Stimulated activated CD4-positive, alpha-beta T cell treated with anti-CD3 and anti-CD28 coated beads, Interleukin-1b, Interleukin-23, amount 100 ng/mL, for 24 hours (primary cell): ENCODE results near the gene OR56A1.
"Not testable (repeated sequence)": the region's sequence is repeated elsewhere in the genome, so short reads cannot be mapped to it uniquely, and the experiment has no call there.

Experiments
- DNase-seq, 4 experiments: peaks; one replicate each; pipeline ENCODE4 v3.0.0-alpha.2; 2020; ENCODE audit warnings: low read depth in 4 of 4, low spot score in 1 of 4

The OR56A1 gene

GRCh38 chr11:6030708-6031405 is at the start of gene OR56A1:
Gene OR56A1 (minus strand): TSS chr11:6030758. CDS start chr11:6027692, 3,066 bp downstream.
- no peak for DNase-seq

GRCh38 chr11:6079463-6079862 is 48.9 kb upstream of the OR56A1 start:
- no peak for DNase-seq

- DNase-seq: no peak
These were observed 47.2 kb upstream of the OR56A1 start for GRCh38 chr11:6077723-6078122.

- DNase-seq: not testable (repeated sequence)
These were observed 45.9 kb upstream of the OR56A1 start for GRCh38 chr11:6076443-6076842.

GRCh38 chr11:6067502-6067901 is 36.9 kb upstream of the OR56A1 start:
- no peak for DNase-seq

GRCh38 chr11:6062691-6063358 is 32.3 kb upstream of the OR56A1 start:
- DNase-seq: no peak

- DNase-seq: no peak
These were observed 30.9 kb upstream of the OR56A1 start for GRCh38 chr11:6061475-6061874.

GRCh38 chr11:6057452-6057851 is 26.9 kb upstream of the OR56A1 start:
- DNase-seq: no peak

GRCh38 chr11:6055569-6055968 is 25.0 kb upstream of the OR56A1 start:
- no peak for DNase-seq

- DNase-seq: no peak
These were observed 21.8 kb upstream of the OR56A1 start for GRCh38 chr11:6052374-6052773.

- no peak for DNase-seq
These were observed 10.3 kb upstream of the OR56A1 start for GRCh38 chr11:6040874-6041273.

- DNase-seq: no peak
These were observed 3.1 kb downstream of the OR56A1 start for GRCh38 chr11:6027501-6027900.

- DNase-seq: no peak
These were observed 5.5 kb downstream of the OR56A1 start for GRCh38 chr11:6025056-6025455.

- no peak for DNase-seq
These were observed 7.6 kb downstream of the OR56A1 start for GRCh38 chr11:6022956-6023355.

GRCh38 chr11:6013042-6013441 is 17.5 kb downstream of the OR56A1 start:
- no peak for DNase-seq

- DNase-seq: no peak
These were observed 18.4 kb downstream of the OR56A1 start for GRCh38 chr11:6012035-6012668.

- DNase-seq: no peak
These were observed 23.7 kb downstream of the OR56A1 start, which contains the start of gene OR56A4 for GRCh38 chr11:6006846-6007245. Gene OR56A4 (minus strand): TSS chr11:6006946. CDS start chr11:6002992, 3,954 bp downstream.

- DNase-seq: no peak
These were observed 24.2 kb downstream of the OR56A1 start for GRCh38 chr11:6006395-6006794.

- no peak for DNase-seq
These were observed 28.3 kb downstream of the OR56A1 start for GRCh38 chr11:6002202-6002699.

- DNase-seq: no peak
These were observed 35.8 kb downstream of the OR56A1 start for GRCh38 chr11:5994791-5995190.

- DNase-seq: no peak
These were observed 37.8 kb downstream of the OR56A1 start for GRCh38 chr11:5992604-5993251.
